Endometrial microvascular endothelial cells (primary cell): ENCODE data around the gene RPL10. TPM values are rescaled to one million over a fixed set of nuclear protein-coding genes. Genes with fewer than 3 reads are reported as not detected.

Experiments
- total RNA-seq: library from RNA; depleted of rRNA; stranded (reverse); fragments of >200 nt; gene quantifications from one replicate; pipeline ENCODE4 v1.2.3, GENCODE V29; 2015; ENCODE audit errors: inconsistent ontology term

Gene RPL10
- total RNA-seq, 1 donor from 2014 or later: 7,561 TPM

Other genes starting within 250 kb of the RPL10 start
- not detected for gene OPN1MW, start 215.8 kb upstream of the RPL10 start, total RNA-seq
- not detected for gene OPN1MW2, start 178.6 kb upstream of the RPL10 start, total RNA-seq
- gene OPN1MW3, start 140.8 kb upstream of the RPL10 start, total RNA-seq: not detected
- not detected for gene TEX28, start 103.3 kb upstream of the RPL10 start, total RNA-seq
- gene TKTL1, start 102.6 kb upstream of the RPL10 start, total RNA-seq: not detected
- gene FLNA, start 23.7 kb upstream of the RPL10 start, total RNA-seq: 1,820 TPM
- gene EMD, start 19.1 kb upstream of the RPL10 start, total RNA-seq: 67.0 TPM
- 138 TPM for gene DNASE1L1, start 10.9 kb downstream of the RPL10 start, total RNA-seq
- gene TAFAZZIN, start 13.2 kb downstream of the RPL10 start, total RNA-seq: 36.1 TPM
- 108 TPM for gene ATP6AP1, start 30.3 kb downstream of the RPL10 start, total RNA-seq
- 110 TPM for gene GDI1, start 38.8 kb downstream of the RPL10 start, total RNA-seq
- 34.3 TPM for gene FAM50A, start 45.8 kb downstream of the RPL10 start, total RNA-seq
- 8.9 TPM for gene PLXNA3, start 59.9 kb downstream of the RPL10 start, total RNA-seq
- 30.1 TPM for gene LAGE3, start 80.9 kb downstream of the RPL10 start, total RNA-seq
- 59.1 TPM for gene UBL4A, start 88.2 kb downstream of the RPL10 start, total RNA-seq
- gene SLC10A3, start 92.3 kb downstream of the RPL10 start, total RNA-seq: 33.6 TPM
- gene FAM3A, start 117.9 kb downstream of the RPL10 start, total RNA-seq: 44.4 TPM
- gene G6PD, start 148.5 kb downstream of the RPL10 start, total RNA-seq: 85.4 TPM
- 27.7 TPM for gene IKBKG, start 149.2 kb downstream of the RPL10 start, total RNA-seq
- gene CTAG1A, start 186.8 kb downstream of the RPL10 start, total RNA-seq: not detected
- not detected for gene CTAG1B, start 220.9 kb downstream of the RPL10 start, total RNA-seq